ENCODE results near the gene CAD.
"Not testable (repeated sequence)": the region's sequence is repeated elsewhere in the genome, so short reads cannot be mapped to it uniquely, and the experiment has no call there.

Gene CAD

DNA sequence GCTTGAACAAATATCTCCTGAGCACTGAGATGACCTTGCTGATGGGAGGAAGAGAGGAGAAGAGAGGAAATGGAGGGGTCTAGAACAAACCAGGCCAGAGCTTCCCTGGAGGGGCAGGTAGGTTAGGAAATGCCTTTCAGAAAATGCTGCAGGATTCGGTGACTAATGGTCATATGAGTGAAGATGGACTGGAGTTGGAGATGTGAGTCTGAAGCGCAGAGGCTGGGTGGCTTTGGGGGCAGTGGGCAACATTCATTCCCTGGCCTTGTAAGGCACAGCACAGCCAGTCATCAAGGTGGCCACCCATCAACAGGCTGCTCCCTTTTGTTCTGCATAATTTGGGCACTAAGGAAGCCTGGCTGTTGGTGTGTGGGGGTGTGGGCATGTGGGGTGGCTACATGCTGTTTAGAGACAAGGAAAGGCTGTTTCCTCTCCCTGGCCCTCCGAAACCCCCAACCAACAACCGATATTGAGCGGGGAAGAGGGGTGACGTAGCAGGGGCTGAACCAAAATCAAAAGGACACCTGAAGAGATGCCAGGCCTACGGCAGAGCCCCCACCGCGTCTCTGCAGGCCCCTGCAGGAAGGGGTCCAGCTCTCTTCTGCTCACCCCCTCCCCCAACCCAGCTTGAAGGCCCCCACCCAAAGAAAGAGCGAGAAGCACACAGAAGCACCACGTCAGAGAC is 44.2 kb downstream of the CAD start:
- DNase-seq = no peak

DNA sequence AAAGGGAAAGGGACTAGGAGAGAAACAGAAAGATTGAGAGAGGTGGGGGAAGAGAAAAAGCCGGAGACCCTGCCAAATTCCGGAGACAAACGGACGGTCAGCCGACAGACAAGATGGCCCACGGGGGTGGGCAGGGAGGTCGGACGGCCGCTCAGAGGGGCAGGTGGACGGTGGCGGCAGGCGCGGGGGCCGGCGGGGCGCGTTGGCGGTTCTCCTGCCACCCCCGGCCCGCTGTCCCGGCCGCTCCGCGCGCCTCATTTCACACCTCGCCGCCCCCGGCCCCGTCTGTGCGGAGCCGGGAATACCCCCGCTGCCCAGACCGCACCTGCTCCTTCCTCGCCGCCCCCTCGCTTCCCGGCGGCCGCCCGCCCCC is 44.7 kb downstream of the CAD start:
- no peak for DNase-seq

- no peak for DNase-seq
Measured at GRCh38 chr2:27262379-27263286, 45.5 kb downstream of the CAD start, which contains the start of gene SLC30A3. TSS of gene SLC30A3 (minus strand) at chr2:27263047. CDS start at chr2:27262906, 141 bp downstream.

DNA sequence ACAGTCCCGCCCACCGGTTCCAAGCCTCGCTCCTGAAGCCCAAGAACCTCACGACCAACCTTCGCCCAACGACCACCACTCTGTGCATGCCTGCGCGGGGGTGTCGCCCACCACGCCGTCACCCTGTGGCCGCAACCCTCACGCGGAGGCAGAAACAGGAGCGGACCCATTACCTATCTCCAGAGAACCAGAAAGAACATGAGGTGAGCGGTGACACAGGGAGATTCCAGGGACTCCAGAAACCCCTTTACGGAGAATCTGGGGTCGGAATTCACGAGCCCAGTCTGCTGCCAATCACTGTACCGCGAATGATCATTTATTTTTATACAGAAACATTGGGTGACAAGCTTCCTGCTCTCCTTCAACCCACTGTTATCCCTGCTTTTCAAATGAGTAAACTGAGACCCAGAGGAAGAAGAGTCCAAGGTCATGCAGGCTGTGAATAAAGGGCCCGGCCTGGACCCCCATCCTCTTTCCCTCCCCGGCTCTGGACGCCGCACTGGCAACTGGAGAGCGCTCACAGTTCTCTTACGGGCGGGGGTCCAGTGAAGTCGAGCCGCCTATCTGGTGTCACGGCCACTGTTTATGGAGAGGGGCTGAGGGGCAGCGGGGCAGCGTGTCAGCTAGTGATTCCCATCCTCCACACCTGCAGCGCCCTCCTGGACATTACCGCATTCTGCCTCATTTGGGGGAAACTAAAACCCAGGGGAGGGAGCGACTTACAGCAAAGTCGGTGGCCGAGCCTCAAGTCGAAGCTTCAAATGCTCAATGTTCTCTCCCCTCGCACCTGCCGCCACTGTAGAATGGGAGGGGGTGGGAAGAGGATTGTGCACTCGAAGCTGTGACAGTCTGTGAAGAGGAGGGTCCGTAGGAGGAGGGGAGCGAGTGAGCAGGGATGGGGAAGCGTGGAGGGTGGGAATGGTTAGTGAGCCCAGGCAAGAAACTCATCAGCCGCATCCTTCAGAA is 46.4 kb downstream of the CAD start:
- DNase-seq = no peak

DNA sequence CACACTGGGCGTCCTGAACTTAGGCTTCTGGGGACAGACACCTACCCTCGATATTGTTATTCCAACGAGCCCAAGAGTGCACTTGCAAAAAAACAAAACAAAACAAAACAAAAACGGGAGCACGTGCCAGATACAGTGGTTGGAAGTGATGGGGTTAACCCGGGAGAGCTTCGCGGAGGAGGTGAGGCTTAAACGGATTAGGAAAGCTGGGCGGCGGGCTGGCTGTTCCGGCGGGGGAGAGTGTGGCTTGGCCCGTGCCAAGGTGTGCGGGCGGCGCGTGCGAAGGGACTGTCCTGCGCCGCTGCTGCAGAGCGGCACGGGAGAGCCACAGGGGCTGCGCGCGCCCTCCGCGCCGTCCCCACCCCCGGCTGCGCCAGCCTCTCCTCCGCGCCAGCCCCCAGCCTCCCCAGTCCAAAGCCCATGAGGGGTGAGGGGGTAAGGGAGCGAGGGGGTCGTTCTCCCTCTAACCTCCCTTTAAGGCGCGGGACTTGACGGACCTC is 47.1 kb downstream of the CAD start:
- no peak for DNase-seq

- DNase-seq = peak; percentile 19
Measured at GRCh38 chr2:27264753-27265535, 47.8 kb downstream of the CAD start.

GRCh38 chr2:27265536-27265870 is 48.3 kb downstream of the CAD start:
- DNase-seq = no peak

GRCh38 chr2:27268296-27268695 is 51.1 kb downstream of the CAD start:
- not testable (repeated sequence) for DNase-seq

GRCh38 chr2:27270131-27270530 is 53.0 kb downstream of the CAD start:
- DNase-seq = no peak

GRCh38 chr2:27270670-27271069 is 53.5 kb downstream of the CAD start:
- DNase-seq = no peak

GRCh38 chr2:27271631-27272340 is 54.6 kb downstream of the CAD start:
- no peak for DNase-seq

GRCh38 chr2:27272537-27273522 is 55.7 kb downstream of the CAD start:
- not testable (repeated sequence) for DNase-seq

- no peak for DNase-seq
Measured at GRCh38 chr2:27275211-27276150, 58.3 kb downstream of the CAD start, which contains the start of gene DNAJC5G. TSS of gene DNAJC5G (plus strand) at chr2:27275433. CDS start at chr2:27276729, 1,296 bp downstream.

GRCh38 chr2:27278010-27278409 is 60.8 kb downstream of the CAD start:
- no peak for DNase-seq

DNA sequence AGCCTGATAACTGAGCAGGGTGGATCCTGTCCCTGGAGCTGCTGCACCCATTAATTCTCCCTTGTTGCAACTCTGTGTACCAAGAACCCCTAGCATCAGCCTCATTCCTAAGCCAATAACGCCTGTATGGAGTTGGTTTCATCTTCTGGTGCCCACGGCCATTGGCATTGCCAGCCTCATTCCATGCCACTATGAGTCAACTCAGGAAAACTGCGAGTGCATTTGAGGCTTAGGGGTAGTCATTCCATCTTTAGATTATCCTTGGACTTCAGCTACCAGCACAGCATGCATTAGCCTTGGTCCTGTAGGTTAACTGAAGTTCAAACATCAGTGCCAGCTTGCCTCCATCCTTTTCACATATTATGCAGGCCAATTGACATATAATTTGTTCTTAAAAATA is 63.7 kb downstream of the CAD start:
- no peak for DNase-seq

- DNase-seq = no peak
Measured at GRCh38 chr2:27281442-27281841, 64.3 kb downstream of the CAD start.

GRCh38 chr2:27281855-27282559 is 64.8 kb downstream of the CAD start, which contains the start of gene TRIM54:
TSS of gene TRIM54 (plus strand) at chr2:27282429. CDS start at chr2:27282732, 303 bp downstream.
- no peak for DNase-seq

DNA sequence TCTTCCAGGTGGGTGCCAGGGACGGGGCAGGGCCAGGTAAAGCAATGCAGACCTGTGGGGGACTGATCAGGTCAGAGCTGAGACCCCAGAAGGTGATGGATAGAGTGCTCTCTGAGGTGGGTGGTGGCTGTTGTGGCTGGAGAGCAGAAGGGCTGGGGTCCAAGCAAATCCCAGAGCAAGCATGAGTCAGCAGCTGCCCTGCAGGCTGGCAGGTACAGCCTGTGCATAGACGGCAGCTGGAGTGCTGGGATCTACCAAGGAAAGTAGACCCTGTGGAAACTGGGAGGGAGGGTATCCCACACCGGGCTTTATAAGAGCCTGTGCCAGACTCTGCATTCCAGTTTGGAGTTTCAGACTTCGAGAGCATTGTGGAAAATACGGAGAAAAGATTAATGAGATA is 65.7 kb downstream of the CAD start:
- no peak for DNase-seq
